GM13977 (cell line): Measurements from ENCODE around the gene TOR1A.

ENCODE experiments used
- DNase-seq: peaks from one replicate; pipeline ENCODE4 v3.0.0; 2012; ENCODE audit warnings: low spot score
- CTCF ChIP-seq: IDR thresholded peaks from 2 replicates; pipeline ENCODE4 v1.5.1; 2012; ENCODE audit warnings: mild to moderate bottlenecking, control low read depth; ENCODE audit not compliant: insufficient read depth; ENCODE audit errors: extremely low read depth, missing control alignments
- in situ Hi-C: fragments of 300-500 bp; cut with MboI; formaldehyde crosslinking; loops from one replicate; pipeline ENCODE4 v1.12.0; 2022; ENCODE audit warnings: low sequenced_read_pairs, low pct_unique_long_range_greater_than_20kb, mixed read lengths, inconsistent platforms; ENCODE audit not compliant: unreplicated experiment

Gene TOR1A

GRCh38 chr9:129773262-129774048 is 50.5 kb downstream of the TOR1A start:
- in situ Hi-C loops, result no loop called here
- no peak for TF ChIP-seq CTCF
- no peak for DNase-seq

- DNase-seq, result no peak
- TF ChIP-seq CTCF, result no peak
- in situ Hi-C loops, result no loop called here
Observed at GRCh38 chr9:129770741-129771140, 53.2 kb downstream of the TOR1A start.

GRCh38 chr9:129769669-129770068 is 54.3 kb downstream of the TOR1A start:
- in situ Hi-C loops, result no loop called here
- TF ChIP-seq CTCF, result no peak
- no peak for DNase-seq

- TF ChIP-seq CTCF, result no peak
- in situ Hi-C loops, result no loop called here
- no peak for DNase-seq
Observed at GRCh38 chr9:129768486-129768885, 55.5 kb downstream of the TOR1A start.

GRCh38 chr9:129765764-129766317 is 58.1 kb downstream of the TOR1A start:
- TF ChIP-seq CTCF, result no peak
- in situ Hi-C loops, result no loop called here

GRCh38 chr9:129762985-129763926 is 60.7 kb downstream of the TOR1A start:
- in situ Hi-C loops, result no loop called here
- no peak for DNase-seq
- TF ChIP-seq CTCF, result no peak

More at GRCh38 chr9:129765764-129766317, 58.1 kb downstream of the TOR1A start:
- DNase-seq, result no peak
